CD4-positive, alpha-beta T cell treated with Interleukin-17A for 4 hours (primary cell): Measurements from ENCODE around the gene TRIOBP.

Experiments
- DNase-seq: peaks from one replicate; pipeline ENCODE4 v3.0.0-alpha.2; 2020; ENCODE audit warnings: mixed read lengths

Gene TRIOBP

GRCh38 chr22:37752189-37753087, 55.6 kb downstream of the TRIOBP start:
- no peak for DNase-seq

- no peak for DNase-seq
Observed at GRCh38 chr22:37753746-37754145, 56.9 kb downstream of the TRIOBP start.

- no peak for DNase-seq
Observed at GRCh38 chr22:37757663-37758062, 60.8 kb downstream of the TRIOBP start.

GRCh38 chr22:37758694-37759093, 61.8 kb downstream of the TRIOBP start:
- no peak for DNase-seq

GRCh38 chr22:37759281-37759680, 62.4 kb downstream of the TRIOBP start:
- DNase-seq, result no peak

- DNase-seq, result no peak
Observed at GRCh38 chr22:37760152-37760551, 63.3 kb downstream of the TRIOBP start.

GRCh38 chr22:37762389-37762836, 65.6 kb downstream of the TRIOBP start:
- DNase-seq, result no peak

GRCh38 chr22:37763012-37763411, 66.2 kb downstream of the TRIOBP start:
- DNase-seq, result no peak

DNA sequence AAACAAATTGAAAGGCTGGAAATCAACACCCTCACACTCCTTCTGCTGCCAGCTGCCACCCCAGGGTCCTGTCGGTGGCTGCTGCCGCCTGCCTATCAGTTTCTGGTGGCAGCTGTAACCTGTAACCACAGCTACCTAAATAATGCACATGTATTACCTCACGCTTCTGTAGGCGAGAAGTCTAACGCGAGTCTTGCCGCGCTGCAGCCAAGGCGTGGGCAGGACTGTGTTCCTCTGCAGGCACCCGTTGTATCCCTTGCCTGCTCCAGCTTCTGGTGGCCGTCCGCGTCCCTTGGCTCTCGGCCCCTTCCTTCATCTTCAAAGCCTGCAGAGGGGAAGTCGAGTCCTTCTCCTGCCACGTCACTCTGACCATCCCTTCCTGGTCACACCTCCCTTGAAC, 66.8 kb downstream of the TRIOBP start:
- no peak for DNase-seq

DNA sequence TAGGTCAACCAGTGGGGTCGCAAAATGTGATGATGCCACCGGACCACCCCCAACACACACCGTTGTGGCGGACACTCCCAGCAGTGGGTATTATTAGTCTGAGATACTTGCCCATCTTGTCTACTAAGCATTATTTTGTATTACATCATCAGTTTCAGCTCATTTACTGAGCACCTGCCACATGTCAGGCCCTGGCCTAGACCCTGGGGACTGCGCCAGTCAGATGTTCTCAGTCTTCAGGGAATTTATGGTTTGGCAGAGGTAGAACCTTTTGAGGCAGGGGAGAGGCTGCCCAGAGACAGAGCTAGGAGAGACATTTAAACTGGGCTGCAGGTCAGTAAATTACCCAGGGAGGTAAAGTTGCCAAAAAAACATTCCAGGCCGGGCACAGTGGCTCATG, 67.8 kb downstream of the TRIOBP start:
- DNase-seq, result no peak

- no peak for DNase-seq
Observed at GRCh38 chr22:37765498-37765897, 68.7 kb downstream of the TRIOBP start.

GRCh38 chr22:37765953-37766576, 69.2 kb downstream of the TRIOBP start:
- DNase-seq, result no peak

- no peak for DNase-seq
Observed at GRCh38 chr22:37768273-37768672, 71.4 kb downstream of the TRIOBP start.

DNA sequence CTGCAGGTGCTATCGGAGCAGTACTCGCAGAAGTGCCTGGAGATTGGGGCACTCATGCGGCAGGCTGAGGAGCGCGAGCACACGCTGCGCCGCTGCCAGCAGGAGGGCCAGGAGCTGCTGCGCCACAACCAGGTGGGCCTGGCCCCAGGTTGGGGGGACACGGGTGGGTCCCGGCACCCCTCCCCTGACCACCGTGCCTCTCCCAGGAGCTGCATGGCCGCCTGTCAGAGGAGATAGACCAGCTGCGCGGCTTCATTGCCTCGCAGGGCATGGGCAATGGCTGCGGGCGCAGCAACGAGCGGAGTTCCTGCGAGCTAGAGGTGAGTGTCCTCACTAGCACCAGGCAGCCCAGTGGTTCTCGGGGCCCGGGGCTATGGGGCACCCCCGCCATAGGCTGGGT, 72.2 kb downstream of the TRIOBP start:
- DNase-seq, result no peak

DNA sequence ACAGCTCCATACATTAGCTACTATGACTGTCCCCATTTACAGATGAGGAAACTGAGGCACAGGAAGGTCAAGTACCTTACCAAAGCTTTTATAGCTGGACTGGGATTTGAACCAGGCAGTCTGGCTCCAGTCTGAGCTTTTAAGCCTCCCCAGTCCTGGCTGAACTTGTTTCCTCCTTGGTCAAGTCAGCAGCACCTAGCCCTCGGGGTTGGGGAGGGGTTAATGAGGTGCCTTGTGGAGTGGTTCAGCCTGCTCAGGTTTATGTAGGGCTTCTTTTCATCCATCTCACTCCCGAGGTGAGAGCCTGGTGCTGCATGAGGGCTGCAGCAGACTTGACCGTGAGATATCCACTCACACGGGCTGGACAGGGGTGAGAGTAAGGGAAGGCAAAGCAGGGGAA, 74.2 kb downstream of the TRIOBP start:
- DNase-seq, result no peak

DNA sequence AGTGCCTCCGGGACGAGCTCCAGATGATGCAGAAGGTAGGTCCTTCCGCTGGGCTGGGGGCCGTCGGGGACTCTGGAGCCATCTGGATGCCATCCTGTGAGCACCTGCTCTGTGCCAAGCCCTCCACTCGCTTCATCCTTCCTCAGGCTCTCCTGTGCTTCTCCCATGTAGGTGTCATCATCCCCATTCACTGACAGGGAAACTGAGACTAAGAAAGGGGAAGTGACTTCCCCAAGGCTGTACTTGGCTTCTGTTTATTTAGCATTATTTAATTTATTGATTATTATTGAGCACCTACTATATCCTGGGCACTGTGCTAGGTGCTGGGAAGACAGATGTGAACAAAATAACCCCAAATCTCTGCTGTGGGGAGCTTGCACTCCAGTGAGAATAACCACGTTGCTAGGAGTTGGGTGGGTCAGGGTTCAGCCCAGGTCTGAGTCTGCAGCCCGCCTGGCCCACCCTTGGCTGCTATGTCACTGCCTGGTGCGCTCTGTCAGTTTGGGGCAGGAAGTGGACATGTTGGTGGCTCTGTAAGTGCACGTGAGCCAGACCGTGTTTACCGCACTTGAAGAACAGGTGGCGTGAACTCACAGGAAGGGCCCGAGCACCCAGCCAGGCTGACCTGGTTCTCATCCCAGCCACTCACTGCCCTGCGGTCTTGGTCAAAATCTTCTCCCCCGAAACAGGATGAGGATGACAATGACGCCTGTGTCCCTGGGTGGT, 75.0 kb downstream of the TRIOBP start:
- DNase-seq, result no peak

GRCh38 chr22:37774728-37775127, 77.9 kb downstream of the TRIOBP start:
- no peak for DNase-seq

DNA sequence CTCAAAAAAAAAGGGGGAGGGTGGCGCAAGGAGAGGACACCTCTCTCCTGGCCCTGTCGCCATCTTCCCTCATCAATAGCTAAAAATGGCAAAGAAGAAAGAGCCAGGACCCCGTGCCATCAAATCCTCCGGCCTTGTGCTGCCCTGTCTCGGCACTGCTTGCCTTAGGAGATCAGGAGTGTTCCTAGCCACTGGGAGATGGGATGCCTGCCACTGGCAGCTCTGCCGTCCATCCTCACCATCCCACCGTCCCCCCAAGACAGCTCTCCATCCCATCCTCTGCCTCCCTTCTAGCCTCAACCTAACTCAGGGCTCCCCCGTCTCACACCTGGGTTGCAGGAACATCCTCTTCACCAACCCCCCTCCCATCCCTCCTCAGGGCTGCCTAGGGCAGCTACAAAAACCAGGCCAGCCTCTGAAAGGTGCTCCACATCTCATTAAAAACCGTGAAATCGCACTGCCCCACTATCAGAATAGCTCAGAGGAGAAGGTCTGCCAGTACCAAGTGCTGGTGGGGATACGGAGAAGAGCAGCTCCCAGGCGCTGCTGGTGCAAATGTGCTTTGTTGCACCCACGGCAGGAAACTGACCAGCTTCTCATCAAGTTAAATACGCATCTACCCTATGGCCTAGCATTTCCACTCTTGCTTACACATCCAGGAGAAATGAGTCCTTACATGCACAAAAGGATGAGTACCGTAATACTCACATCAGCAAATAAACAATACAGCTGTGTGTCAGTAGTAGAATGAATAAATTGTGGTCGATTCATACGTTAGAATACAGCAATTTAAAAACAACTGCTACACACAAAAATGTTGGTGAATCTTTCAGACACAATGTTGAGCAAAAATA, 79.2 kb downstream of the TRIOBP start:
- no peak for DNase-seq

DNA sequence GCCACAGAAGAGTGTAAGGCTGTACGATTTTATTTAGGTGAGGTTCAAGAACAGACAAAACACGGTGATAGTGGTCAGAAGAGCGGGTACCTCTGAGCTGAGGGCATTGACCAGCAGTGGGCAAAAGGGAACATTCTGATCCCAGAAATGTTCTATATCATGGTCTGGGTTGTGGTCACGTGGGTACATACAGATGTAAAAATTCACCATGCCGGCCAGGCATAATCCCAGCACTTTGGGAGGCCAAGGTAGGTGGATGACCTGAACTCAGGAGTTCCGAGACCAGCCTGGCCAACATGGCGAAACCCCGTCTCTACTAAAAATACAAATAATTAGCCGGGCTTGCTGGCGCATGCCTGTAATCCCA, 79.8 kb downstream of the TRIOBP start:
- no peak for DNase-seq

DNA sequence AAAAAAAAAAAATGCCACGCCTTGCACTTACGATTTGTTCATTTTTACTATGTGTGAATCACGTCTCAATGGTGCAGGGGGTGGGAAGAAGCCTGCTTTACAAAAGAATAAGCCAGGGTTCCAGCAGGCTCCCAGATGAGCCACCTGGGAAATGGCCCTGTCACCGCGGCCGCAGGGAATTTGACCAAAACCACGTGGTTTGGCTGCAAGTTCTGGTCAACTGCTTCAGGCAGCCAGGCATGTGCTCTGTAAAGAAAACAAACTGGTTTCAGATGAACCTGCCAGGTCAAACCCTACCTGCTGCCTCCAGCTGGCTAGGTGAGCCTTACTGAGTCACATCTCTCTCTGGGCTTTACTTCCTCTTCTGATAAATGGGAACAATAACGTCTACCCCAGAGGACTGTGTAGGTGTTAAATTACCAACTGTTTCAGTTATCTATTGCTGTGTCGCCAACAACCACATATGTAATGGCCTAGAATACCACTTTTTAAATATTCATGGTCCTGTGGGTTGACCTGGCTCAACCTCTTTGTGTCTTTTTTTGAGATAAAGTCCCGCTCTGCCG, 80.4 kb downstream of the TRIOBP start:
- DNase-seq, result no peak

- no peak for DNase-seq
Observed at GRCh38 chr22:37778370-37779009, 81.6 kb downstream of the TRIOBP start.
